ENCODE data around the gene DUSP14.
"Not testable (repeated sequence)": the region's sequence is repeated elsewhere in the genome, so short reads cannot be mapped to it uniquely, and the experiment has no call there.

DUSP14 gene

DNA sequence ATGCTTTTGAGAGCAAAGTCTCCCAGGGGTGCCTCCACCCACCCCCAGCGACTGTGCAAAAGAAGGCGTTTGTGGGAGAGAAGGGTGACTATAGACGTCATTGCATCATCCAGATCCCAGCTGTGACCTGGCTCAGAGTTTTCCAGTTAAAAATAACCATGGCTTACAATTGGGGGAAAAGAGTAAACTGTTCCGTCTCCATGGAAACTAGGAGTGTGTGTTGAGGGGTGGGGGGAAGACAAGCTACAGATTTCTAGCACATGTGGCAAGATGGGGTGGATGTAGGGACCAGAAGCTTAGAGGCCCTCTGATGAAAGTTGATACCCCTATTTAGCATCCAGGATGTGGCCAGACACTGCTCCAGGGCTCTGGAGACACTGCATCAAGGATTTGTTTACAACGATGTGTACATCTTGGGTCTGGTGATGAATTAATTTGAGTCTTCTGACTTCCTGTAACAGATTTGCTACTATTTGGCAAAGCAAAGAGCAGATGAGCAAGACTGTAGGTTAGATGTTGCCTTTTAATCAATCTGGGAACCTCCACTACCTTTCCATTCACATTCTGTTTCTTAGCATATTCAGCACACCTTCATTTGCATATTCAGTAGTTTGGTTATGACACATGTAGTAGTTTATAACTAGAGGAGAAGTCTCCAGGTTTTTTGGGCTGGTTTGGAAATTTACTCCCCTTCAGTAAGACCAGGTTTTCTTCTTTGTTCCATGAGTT, 6.2 kb upstream of the DUSP14 start:
- peak in 18 of 56 donors; percentile 5 to 53 (median 22) for DNase-seq

DNA sequence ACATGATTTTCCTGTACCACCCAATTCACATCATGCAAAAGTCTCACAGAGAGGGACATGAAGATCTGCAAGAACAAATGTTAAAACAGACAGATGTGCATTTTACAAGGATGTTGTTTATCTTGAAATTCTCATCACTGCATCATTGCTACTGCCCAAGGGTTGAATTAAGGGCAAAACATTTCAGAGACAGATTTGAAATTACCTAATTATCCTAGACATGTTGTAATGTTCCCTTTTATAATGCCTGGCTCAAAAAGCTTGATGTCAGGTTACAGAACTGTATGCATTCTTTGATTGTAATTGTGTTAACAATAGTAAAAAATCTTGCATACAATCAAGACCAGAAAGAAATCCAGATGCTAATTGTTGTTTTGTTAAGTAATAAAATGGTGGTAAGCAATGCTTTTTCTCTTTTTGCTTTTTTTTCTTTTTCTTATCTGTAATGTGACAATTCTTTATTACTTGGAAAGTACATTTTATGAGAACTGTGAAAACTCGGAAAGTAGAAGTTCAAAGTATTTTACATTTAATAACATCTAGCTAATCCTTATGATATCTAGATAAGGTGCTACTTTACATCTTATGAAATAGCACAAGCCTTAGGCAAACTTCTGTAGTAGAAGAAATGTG, 3.6 kb upstream of the DUSP14 start:
- DNase-seq, result no peak

GRCh38 chr17:37488009-37488604, 1.6 kb upstream of the DUSP14 start:
- DNase-seq, result peak in 2 of 56 donors; percentile 14 to 21

DNA sequence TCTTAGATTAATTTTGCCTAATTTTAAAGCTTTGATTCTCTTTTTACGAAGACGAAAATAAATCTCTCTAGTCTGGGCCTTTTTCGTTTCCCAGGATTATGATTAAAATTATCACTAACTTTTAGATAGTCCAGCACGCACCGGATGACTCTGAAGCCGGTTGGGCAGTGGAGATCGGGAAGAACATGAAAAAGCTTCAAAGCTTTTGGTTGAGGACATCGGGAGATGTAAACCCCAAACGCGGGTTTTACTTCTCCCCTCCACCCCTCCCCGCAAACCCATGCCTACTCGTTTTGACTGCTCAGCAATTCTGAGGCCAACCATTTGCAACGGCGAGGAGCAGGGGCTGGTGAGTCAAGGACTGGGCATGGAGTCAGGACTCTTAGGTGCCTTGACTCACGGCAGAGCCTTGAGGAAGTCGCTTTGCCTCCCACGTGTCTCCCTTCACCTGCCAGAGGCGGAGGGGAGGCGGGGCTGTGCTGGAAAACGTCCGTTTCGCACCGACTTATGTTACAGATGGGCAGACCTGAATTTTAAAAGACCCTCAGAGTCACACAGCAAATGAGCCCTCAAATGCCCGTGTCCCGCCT, 989 bp upstream of the DUSP14 start:
- DNase-seq, result peak in 36 of 56 donors; percentile 9 to 74 (median 52)

DNA sequence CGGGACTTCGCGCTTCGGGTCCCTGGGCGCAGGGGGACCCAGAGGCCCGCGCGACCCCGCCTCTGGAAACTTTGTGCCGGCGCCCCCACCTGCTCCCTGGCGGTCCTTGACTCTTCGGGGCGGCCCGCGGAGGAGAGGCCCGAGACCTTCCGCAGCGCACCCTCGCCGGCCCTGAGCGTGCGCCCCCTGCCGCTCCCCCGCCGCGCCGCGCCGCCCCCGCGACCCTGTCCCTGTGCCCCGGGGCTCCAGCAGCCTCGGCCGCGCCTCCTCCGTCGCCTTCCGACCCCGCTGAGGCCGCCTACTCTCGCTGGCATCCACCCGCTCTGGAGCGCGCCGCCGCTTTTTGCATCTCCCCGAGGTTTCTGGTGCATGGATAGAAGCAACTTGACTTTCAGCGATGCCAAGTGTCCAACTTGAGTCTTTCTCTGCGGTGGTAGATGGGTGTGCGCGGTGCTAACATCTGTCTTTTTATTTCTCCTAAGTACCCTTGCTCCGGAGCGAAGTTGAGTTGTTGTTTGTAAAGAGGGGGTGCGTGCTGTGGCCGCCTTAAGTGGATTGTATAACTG, 414 bp downstream of the DUSP14 start:
- peak in 39 of 56 donors; percentile 20 to 75 (median 59) for DNase-seq

DNA sequence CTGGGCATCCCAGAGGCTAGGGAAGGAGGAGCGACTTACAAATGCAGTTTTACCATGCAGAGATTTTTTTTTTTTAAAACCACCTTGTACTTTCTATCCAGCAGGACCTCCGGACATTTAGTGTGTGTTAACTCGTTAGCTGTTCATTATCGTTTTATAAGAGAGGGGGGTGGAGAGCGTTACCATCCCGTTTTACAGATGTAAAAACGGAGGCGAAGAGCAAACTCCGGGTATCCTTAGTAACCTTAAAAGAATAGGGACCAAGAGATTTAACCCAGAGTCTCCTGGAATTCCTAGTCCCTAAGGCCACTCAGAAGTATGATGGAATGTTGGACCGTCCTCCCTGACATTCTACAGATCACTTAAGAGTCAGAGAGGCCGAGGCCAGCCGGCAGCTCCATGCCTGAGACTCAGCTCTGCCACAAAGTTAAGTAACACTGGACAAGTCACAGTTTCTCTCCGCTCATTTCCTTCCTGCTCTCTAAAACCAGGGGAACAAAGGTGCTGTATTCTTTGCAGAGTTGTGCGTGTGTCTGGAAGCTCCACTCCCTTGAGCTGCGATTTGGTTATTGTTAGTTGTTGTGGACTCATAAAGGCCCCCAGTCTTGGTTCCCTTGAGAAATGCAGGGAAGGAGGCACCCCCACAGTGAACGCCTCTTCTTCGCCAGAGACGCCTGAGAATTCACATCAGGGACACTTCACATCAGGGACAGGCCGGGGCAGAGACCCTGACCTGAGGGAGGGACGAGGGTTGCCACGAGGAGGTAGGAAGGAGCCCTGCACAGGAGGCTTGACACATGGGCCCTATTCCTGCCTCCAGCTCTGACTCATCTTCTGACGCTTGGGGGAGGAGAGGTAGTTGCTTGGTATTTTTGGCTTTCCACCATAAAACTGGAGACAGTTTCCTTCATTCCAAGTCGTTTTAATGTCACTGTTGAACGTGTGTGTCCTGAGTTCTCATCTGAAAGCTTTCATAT, 1.2 kb downstream of the DUSP14 start:
- peak in 23 of 56 donors; percentile 9 to 66 (median 34) for DNase-seq

GRCh38 chr17:37492167-37492566, 2.5 kb downstream of the DUSP14 start:
- no peak for DNase-seq

GRCh38 chr17:37493249-37494027, 3.7 kb downstream of the DUSP14 start:
- no peak for DNase-seq

GRCh38 chr17:37494401-37494831, 4.7 kb downstream of the DUSP14 start:
- no peak for DNase-seq

GRCh38 chr17:37494971-37495370, 5.3 kb downstream of the DUSP14 start:
- DNase-seq, result no peak

DNA sequence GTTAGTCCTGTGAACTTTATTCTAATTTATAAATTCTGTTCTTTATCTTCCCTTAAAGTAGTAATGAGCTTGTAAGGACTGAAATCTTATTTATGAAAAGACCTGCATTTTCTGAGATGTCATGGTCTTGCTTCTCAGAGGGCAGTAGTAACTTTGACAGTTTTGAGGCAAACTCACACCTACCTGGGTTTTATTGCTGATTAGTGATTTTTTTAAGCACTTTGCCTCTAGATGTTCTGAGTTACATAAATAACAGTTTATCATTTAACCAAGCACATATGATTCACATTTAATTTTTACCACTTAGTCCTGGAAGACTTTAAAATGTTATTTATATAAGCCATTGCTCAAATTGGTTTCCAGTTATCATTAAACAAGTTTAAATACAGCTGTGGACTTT, 10.7 kb downstream of the DUSP14 start:
- no peak for DNase-seq

DNA sequence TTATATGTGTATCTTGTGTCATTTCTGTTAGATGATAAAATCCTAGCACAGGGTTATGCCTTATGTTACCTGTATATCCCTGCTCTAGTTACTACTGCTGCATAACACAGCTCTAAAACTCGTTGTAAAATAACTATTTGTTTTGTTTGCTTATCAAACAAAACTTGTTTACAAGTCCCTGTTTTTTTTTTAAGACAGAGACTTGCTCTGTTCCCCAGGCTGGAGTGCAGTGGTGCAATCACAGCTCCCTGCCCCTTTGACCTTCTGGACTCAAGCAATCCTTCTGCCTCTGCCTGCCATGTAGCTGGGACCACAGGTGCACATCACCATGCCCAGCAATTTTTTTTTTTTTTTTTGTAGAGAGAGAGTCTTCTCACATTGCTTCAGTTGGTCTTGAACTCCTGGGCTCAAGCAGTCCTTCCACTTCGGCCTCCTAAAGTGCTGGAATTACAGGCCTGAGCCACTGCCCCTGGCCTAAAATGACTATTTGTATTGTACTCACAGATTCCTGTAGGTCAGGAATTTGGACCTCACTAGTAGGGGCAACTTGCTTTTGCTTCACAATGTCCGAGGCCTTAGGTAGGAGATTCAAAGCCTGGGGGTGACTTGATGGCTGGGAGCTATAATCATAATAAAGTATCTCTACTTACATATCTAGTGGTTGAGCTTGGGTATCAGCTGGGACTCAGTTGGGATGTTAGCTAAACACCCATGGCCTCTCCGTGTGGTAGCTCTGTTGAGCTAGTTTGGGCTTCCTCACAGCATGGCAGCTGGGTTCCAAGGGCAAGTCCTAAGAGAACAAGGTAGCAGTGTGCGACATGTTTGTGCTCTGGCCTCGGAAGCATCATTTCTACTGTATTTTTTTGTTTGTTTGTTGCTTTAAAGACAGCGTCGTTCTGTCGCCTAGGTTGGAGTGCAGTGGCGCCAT, 12.6 kb downstream of the DUSP14 start:
- DNase-seq, result no peak

DNA sequence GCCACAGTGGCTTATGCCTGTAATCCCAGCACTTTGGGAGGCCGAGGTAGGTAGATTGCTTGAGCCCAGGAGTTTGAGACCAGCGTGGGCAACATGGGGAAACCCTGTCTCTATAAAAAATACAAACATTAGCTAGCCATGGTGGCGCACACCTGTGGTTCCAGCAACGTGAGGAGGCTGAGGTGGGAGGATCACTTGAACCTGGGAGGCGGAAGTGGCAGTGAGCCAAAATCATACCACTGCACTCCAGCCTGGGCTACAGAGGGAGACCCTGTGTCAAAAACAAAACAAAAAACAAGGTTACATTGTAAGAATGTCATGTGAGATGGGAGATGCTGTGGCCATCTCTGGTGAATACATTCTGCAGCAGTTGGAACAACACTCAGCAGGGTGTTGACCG, 13.5 kb downstream of the DUSP14 start:
- DNase-seq, result no peak

DNA sequence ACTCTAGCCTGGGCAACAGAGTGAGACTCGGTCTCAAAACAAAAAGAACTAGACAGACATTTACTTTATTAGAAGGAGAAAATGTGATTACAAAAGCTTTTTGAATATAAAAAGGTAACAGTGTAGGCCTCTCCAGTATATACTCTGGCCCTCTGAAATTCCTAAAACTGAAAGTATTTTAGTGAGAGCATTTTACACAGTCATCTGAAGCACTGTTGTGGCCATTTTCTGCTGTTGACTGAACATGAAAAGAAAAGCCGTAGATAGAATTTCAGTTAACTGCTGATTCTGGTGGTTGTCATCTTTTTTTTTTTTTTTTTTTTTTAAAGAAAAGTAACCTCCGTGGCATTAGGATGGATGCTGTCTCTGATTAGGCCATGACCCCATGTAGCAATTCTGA, 15.6 kb downstream of the DUSP14 start:
- no peak for DNase-seq

DNA sequence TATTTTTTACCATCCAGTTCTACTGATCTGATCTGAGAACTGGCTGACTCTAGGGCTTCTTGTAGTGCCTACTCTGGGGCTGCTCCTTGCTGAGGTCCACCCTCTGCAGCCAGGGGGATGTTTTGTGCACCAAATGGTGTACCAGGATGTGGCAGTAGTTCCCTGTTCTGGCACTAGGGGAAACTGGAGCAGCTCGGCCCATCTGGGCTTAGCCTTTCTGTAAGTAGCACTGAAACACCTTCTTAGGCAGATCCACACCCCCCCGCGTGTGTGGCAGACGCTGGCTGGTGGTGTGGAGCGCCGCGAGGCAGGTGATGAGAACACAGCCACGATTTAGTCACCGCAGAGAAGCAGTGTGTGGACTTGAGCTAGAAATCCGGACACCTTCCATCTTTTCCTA, 17.0 kb downstream of the DUSP14 start:
- DNase-seq, result peak in 9 of 56 donors; percentile 5 to 42 (median 18)

- peak in 1 of 56 donors; percentile 31 for DNase-seq
Observed at GRCh38 chr17:37507111-37507510, 17.4 kb downstream of the DUSP14 start.

- no peak for DNase-seq
Observed at GRCh38 chr17:37510056-37510455, 20.4 kb downstream of the DUSP14 start.

- DNase-seq, result not testable (repeated sequence)
Observed at GRCh38 chr17:37511642-37512041, 22.0 kb downstream of the DUSP14 start.

Measured in nucleus accumbens (tissue), 56 donors.